ENCODE measurements around the gene LMOD2.

GRCh38 chr7:123658023-123658422 lies 2.4 kb downstream of the LMOD2 start:
- TF ChIP-seq FOXJ3 (CRISPR knock-in tag; IDR thresholded peaks at IDR 0.05): no peak
- no peak for TF ChIP-seq RFX1 (IDR thresholded peaks at IDR 0.05)
- TF ChIP-seq, protein P1, sequence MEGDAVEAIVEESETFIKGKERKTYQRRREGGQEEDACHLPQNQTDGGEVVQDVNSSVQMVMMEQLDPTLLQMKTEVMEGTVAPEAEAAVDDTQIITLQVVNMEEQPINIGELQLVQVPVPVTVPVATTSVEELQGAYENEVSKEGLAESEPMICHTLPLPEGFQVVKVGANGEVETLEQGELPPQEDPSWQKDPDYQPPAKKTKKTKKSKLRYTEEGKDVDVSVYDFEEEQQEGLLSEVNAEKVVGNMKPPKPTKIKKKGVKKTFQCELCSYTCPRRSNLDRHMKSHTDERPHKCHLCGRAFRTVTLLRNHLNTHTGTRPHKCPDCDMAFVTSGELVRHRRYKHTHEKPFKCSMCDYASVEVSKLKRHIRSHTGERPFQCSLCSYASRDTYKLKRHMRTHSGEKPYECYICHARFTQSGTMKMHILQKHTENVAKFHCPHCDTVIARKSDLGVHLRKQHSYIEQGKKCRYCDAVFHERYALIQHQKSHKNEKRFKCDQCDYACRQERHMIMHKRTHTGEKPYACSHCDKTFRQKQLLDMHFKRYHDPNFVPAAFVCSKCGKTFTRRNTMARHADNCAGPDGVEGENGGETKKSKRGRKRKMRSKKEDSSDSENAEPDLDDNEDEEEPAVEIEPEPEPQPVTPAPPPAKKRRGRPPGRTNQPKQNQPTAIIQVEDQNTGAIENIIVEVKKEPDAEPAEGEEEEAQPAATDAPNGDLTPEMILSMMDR (IDR thresholded peaks at IDR 0.05 in 2 of 3, conservative IDR thresholded peaks at IDR 0.05 in 1 of 3; ENCODE audit: insufficient read depth in 2 of 3, low read depth in 1 of 3, low read length in 3 of 3): no peak
- TF ChIP-seq, protein P2, sequence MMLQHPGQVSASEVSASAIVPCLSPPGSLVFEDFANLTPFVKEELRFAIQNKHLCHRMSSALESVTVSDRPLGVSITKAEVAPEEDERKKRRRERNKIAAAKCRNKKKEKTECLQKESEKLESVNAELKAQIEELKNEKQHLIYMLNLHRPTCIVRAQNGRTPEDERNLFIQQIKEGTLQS (IDR thresholded peaks at IDR 0.05): no peak
- TF ChIP-seq, protein P2 (CRISPR knock-in tag; conservative IDR thresholded peaks at IDR 0.05): no peak
- TF ChIP-seq, protein P3, sequence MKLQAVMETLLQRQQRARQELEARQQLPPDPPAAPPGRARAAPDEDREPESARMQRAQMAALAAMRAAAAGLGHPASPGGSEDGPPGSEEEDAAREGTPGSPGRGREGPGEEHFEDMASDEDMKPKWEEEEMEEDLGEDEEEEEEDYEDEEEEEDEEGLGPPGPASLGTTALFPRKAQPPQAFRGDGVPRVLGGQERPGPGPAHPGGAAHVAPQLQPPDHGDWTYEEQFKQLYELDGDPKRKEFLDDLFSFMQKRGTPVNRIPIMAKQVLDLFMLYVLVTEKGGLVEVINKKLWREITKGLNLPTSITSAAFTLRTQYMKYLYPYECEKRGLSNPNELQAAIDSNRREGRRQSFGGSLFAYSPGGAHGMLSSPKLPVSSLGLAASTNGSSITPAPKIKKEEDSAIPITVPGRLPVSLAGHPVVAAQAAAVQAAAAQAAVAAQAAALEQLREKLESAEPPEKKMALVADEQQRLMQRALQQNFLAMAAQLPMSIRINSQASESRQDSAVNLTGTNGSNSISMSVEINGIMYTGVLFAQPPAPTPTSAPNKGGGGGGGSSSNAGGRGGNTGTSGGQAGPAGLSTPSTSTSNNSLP (IDR thresholded peaks at IDR 0.05; ENCODE audit: borderline replicate concordance, low read depth, low read length): no peak
- TF ChIP-seq ZBTB1 (CRISPR knock-in tag; IDR thresholded peaks at IDR 0.05; ENCODE audit: borderline replicate concordance, low read depth): no peak
- no peak for TF ChIP-seq ZNF274 (IDR thresholded peaks at IDR 0.05; ENCODE audit: borderline replicate concordance, low read depth, low read length)
- no peak for TF ChIP-seq ZNF121 (CRISPR knock-in tag; conservative IDR thresholded peaks at IDR 0.05)
- no peak for TF ChIP-seq ZNF785 (CRISPR knock-in tag; IDR thresholded peaks at IDR 0.05)
- TF ChIP-seq, protein P4, sequence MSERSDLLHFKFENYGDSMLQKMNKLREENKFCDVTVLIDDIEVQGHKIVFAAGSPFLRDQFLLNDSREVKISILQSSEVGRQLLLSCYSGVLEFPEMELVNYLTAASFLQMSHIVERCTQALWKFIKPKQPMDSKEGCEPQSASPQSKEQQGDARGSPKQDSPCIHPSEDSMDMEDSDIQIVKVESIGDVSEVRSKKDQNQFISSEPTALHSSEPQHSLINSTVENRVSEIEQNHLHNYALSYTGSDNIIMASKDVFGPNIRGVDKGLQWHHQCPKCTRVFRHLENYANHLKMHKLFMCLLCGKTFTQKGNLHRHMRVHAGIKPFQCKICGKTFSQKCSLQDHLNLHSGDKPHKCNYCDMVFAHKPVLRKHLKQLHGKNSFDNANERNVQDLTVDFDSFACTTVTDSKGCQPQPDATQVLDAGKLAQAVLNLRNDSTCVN (CRISPR knock-in tag; IDR thresholded peaks at IDR 0.05): no peak
- TF ChIP-seq RAD21 (CRISPR knock-in tag; conservative IDR thresholded peaks at IDR 0.05 in 1 of 2, IDR thresholded peaks at IDR 0.05 in 1 of 2): no peak
- TF ChIP-seq EZH2 (IDR thresholded peaks at IDR 0.05; ENCODE audit: borderline replicate concordance, low read depth, low read length): no peak
- no peak for TF ChIP-seq CGGBP1 (CRISPR knock-in tag; IDR thresholded peaks at IDR 0.05)
- TF ChIP-seq SNAPC5 (CRISPR knock-in tag; IDR thresholded peaks at IDR 0.05): no peak
